NCI-H748 (cell line): Measurements from ENCODE around the gene FLNC.
A peak's percentile ranks its signal among the peaks of the same experiment; 100 is the strongest.

Source experiments
- DNase-seq: peaks from one replicate; lab custom pipeline; 2025; ENCODE audit not compliant: unreplicated experiment; lab: John Stamatoyannopoulos, UW

Gene FLNC

GRCh38 chr7:128831994-128832879, 2.0 kb downstream of the FLNC start:
- no peak for DNase-seq

- DNase-seq: no peak
Observed at GRCh38 chr7:128832880-128833147, 2.6 kb downstream of the FLNC start.

- no peak for DNase-seq
Observed at GRCh38 chr7:128833148-128833945, 3.1 kb downstream of the FLNC start.

- DNase-seq: no peak
Observed at GRCh38 chr7:128833946-128834325, 3.7 kb downstream of the FLNC start.

- DNase-seq: no peak
Observed at GRCh38 chr7:128835231-128835751, 5.1 kb downstream of the FLNC start.

- no peak for DNase-seq
Observed at GRCh38 chr7:128835790-128836641, 5.8 kb downstream of the FLNC start.

GRCh38 chr7:128836729-128837348, 6.6 kb downstream of the FLNC start:
- no peak for DNase-seq

GRCh38 chr7:128837521-128837921, 7.3 kb downstream of the FLNC start:
- no peak for DNase-seq

GRCh38 chr7:128838109-128838779, 8.0 kb downstream of the FLNC start:
- no peak for DNase-seq

- no peak for DNase-seq
Observed at GRCh38 chr7:128838981-128839731, 8.9 kb downstream of the FLNC start.

GRCh38 chr7:128839751-128840177, 9.6 kb downstream of the FLNC start:
- DNase-seq: no peak

- DNase-seq: no peak
Observed at GRCh38 chr7:128840326-128841170, 10.3 kb downstream of the FLNC start.

GRCh38 chr7:128841171-128841690, 11.0 kb downstream of the FLNC start:
- no peak for DNase-seq

GRCh38 chr7:128841921-128842673, 11.9 kb downstream of the FLNC start:
- peak; percentile 33 for DNase-seq

GRCh38 chr7:128842674-128843641, 12.8 kb downstream of the FLNC start:
- DNase-seq: no peak

GRCh38 chr7:128843938-128844621, 13.9 kb downstream of the FLNC start:
- DNase-seq: no peak
